AG04449 (cell line): ENCODE measurements around the gene CPAMD8.

Source experiments
- CTCF ChIA-PET: fragments of 350-600 bp; formaldehyde crosslinking; extraction: SDS; loops from one replicate; lab custom pipeline; 2021; ENCODE audit warnings: antibody characterized with exemption; lab: Yijun Ruan, JAX
- POLR2A ChIA-PET: fragments of 400-600, 350-600 bp; formaldehyde crosslinking; extraction: SDS; loops from one replicate; lab custom pipeline; 2020; ENCODE audit warnings: antibody characterized with exemption, inconsistent platforms; lab: Yijun Ruan, JAX
- DNase-seq: peaks from one replicate; pipeline ENCODE4 v3.0.0-alpha.2; 2010; ENCODE audit warnings: low read depth, low spot score
- H3K4me3 ChIP-seq: 2 replicates; pipeline ENCODE4 v1.5.1; 2011; ENCODE audit warnings: low read depth, mild to moderate bottlenecking, control low read depth, low read length
- TF ChIP-seq, protein P1 (sequence below): IDR thresholded peaks from one replicate; pipeline ENCODE4 v1.5.1; 2011; ENCODE audit warnings: mild to moderate bottlenecking, moderate library complexity, low read length, control low read depth, inconsistent platforms; ENCODE audit not compliant: insufficient read depth; ENCODE audit errors: missing control alignments

CPAMD8 gene

DNA sequence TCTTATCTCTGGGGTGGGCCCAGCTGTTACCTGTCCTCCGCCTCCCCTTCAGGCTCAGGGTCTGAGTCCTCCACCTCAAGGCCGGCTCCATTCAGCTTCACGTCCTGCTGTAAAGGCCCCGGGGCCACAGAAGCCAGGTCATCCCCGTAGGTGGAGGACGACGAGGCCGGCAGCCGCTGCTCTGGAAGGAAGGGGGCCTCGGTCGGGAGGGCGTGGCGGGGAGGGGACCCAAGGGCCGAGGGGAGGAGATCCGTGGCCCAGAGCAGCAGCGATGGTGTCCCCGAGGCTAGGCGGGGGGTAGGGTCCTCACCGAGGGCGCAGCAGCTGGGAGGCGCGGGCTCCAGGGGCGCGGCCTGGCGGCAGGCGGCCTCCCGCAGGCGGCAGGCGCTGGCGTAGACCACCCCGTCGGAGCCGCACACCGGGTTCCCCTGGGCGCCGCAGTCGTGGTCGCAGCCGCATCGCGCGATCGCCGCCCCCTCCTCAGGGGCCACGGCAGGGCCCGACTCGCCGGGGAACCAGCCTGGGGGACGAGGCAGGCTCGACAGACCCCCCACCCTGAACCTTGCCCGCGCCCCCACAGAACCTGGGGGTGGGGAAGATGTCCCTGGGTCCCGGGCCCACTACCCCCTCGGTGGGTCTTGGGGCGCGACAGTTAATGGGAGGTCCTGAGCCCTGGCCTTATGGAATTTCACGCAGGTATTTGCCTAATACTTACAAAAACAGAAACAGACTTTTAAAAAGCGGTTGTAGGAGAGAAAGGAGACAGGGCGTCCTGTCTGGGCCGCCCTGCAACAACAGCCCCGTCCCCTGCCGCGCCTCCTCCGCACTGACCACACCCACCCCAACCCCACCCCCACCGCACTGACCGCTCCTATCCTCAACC, 130.2 kb downstream of the CPAMD8 start:
- TF ChIP-seq, protein P1, sequence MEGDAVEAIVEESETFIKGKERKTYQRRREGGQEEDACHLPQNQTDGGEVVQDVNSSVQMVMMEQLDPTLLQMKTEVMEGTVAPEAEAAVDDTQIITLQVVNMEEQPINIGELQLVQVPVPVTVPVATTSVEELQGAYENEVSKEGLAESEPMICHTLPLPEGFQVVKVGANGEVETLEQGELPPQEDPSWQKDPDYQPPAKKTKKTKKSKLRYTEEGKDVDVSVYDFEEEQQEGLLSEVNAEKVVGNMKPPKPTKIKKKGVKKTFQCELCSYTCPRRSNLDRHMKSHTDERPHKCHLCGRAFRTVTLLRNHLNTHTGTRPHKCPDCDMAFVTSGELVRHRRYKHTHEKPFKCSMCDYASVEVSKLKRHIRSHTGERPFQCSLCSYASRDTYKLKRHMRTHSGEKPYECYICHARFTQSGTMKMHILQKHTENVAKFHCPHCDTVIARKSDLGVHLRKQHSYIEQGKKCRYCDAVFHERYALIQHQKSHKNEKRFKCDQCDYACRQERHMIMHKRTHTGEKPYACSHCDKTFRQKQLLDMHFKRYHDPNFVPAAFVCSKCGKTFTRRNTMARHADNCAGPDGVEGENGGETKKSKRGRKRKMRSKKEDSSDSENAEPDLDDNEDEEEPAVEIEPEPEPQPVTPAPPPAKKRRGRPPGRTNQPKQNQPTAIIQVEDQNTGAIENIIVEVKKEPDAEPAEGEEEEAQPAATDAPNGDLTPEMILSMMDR, result no peak
- H3K4me3 ChIP-seq, result peak overlapping the region; percentile 49
- DNase-seq, result no peak
- POLR2A ChIA-PET, result interaction anchor here (0.5 kb wide), 1 partner anchor 60 kb away, joined by 3 read pairs; no protein-coding TSS in a partner anchor
- CTCF ChIA-PET, result no interaction called here

DNA sequence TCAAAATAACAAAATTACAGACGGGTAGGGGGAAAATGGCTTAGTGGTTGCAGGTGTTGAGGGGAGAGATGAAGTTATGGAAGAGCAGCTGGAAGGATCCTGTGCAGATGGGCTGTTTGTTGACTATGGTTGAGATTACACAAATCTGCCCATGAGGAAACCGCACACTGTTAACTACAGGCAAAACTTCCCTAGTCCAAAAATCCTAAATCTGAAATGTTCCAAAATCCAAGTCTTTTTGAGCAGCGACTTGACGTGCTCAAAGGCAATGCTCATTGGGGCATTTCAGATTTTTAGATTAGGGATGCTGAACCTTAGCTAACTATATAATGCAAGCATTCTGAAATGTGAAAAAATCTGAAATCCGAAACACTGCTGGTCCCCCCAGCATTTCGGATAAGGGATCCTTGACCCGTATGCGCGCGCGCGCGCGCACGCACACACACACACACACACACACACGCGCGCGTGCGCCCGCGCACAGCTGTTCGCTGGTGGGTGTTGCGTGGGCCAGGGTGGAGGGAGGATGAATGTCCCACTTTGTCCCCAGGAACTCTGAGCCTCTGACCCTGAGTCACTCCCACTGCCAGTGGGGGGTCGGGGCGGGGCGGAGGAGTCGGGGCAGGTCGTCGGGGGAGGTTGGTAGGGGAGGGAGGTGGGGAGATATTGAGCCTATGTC, 131.0 kb downstream of the CPAMD8 start:
- ChIA-PET POLR2A (no interaction called here), CTCF (no interaction called here)
- no peak for DNase-seq
- TF ChIP-seq, protein P1, result no peak
- H3K4me3 ChIP-seq, result peak overlapping the region; percentile 49

DNA sequence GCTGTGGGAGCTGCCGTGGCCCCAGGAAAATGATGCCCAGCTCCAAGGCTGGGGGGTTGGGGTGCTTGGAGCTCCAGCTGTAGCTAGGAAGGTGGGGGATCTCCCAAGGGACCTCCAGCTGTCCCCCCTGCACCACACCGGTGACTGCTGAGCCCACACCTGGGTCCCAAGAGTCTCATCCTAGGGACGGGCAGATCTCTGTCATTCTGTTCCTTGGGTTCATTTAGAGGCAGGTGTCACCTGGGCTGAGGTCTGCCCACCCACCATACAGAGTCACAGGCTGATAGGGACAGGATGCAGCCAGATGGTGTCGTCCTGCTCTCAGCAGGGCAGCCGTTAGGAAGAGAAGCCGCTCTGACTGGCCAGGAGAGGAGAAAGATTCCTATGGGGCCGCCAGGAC, 132.5 kb downstream of the CPAMD8 start:
- H3K4me3 ChIP-seq, result no peak overlapping the region
- TF ChIP-seq, protein P1, result no peak
- DNase-seq, result no peak
- POLR2A ChIA-PET, result no interaction called here
- CTCF ChIA-PET, result interaction anchor here (1.1 kb wide), 1 partner anchor 121 kb away, joined by 5 read pairs; no protein-coding TSS in a partner anchor

DNA sequence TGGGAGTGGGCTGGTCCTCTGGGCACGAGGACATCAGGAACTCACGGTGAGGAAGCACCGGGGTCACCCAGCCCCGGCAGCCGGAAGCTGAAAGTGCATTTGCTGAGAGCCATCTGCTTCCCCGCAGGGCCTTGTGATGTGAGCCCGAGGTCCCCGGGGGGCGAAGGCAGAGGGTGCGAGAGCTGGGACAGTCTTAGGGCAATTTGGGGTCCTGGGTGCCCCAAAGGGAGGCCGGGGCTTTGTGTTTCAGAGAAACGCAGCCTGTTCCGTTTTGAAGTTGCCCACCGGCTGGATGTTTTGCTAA, 133.0 kb downstream of the CPAMD8 start:
- TF ChIP-seq, protein P1, result no peak
- no peak for DNase-seq
- H3K4me3 ChIP-seq, result no peak overlapping the region
- ChIA-PET POLR2A (no interaction called here), CTCF (interaction anchor here (0.9 kb wide), 1 partner anchor 23 kb away, joined by 4 read pairs; no protein-coding TSS in a partner anchor)

DNA sequence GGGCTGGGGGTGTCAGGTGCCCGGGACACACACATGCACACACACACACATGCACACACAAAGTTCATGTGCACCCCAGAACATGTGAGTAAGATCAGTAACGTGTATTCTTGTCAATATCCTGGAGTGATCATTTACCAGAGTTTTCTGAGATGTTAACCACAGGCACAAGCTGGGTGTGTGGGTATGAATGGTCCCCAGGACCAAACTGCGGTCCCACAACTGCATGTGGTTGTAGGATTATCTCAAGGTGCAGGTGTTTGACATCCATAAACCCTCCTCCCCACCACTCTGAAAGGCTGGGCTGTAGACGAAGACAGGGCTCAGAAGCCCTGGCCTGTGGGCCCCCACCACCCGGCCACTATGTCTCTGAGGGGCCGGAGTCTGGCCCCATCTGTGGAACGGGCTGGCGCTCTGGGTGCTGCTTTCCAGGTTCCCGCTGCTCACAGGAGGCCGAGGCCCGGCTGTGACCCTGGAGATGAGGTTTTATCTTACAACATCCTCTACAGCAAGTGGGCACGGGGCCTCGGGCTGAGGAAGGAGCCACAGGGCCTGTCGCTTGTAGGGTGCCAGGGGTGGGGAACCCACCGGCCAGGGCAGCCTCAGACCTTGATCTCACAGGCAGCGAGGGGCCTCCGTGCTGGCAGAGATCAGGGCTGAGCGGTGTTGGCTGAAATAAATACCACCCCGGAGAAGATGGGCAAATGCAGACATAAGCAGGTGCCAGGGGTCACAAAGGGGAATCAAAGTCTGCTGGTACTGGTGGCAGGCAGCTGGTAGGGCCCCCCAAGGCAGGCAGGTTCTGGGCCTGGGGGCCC, 133.5 kb downstream of the CPAMD8 start:
- no peak overlapping the region for H3K4me3 ChIP-seq
- TF ChIP-seq, protein P1, result no peak
- ChIA-PET POLR2A (no interaction called here), CTCF (interaction anchor here (0.9 kb wide), 1 partner anchor 23 kb away, joined by 4 read pairs; no protein-coding TSS in a partner anchor)
- DNase-seq, result no peak
